D721Med (cell line): ENCODE data around the gene ALLC.
A peak's percentile ranks its signal among the peaks of the same experiment; 100 is the strongest.

Experiments used
- DNase-seq: peaks from one replicate; pipeline ENCODE4 v3.0.0; 2011; ENCODE audit warnings: low spot score; ENCODE audit not compliant: insufficient read length
- FAIRE-seq: peaks from 2 replicates; lab custom pipeline; 2011; peaks lifted over from hg19 to GRCh38; lab: Jason Lieb, UNC
- CTCF ChIP-seq: IDR thresholded peaks from 2 replicates; pipeline ENCODE4 v1.5.1; 2012; ENCODE audit warnings: mild to moderate bottlenecking, control low read depth; ENCODE audit not compliant: insufficient read depth; ENCODE audit errors: missing control alignments

Gene ALLC

GRCh38 chr2:3738454-3738853 lies 80.5 kb downstream of the ALLC start:
- peak; percentile 35 for DNase-seq
- peak; percentile 33 for TF ChIP-seq CTCF
- no peak for FAIRE-seq

- FAIRE-seq: no peak
- no peak for DNase-seq
- TF ChIP-seq CTCF: no peak
Measured at GRCh38 chr2:3739313-3739712, 81.3 kb downstream of the ALLC start.

GRCh38 chr2:3741396-3741795 lies 83.4 kb downstream of the ALLC start:
- no peak for DNase-seq
- FAIRE-seq: no peak
- no peak for TF ChIP-seq CTCF

- DNase-seq: no peak
- FAIRE-seq: no peak
Measured at GRCh38 chr2:3741867-3742602, 84.0 kb downstream of the ALLC start.

GRCh38 chr2:3742743-3743508 lies 84.9 kb downstream of the ALLC start:
- no peak for FAIRE-seq
- no peak for DNase-seq
- no peak for TF ChIP-seq CTCF

More at GRCh38 chr2:3741867-3742602, 84.0 kb downstream of the ALLC start:
- TF ChIP-seq CTCF: no peak

- no peak for DNase-seq
- FAIRE-seq: no peak
- TF ChIP-seq CTCF: no peak
Measured at GRCh38 chr2:3743951-3744555, 86.1 kb downstream of the ALLC start.
